ENCODE data around the gene CAMKK2.
"Not testable (repeated sequence)": the region's sequence is repeated elsewhere in the genome, so short reads cannot be mapped to it uniquely, and the experiment has no call there.

Gene CAMKK2
- 10.2 to 19.6 (median 17.7) reads per million in 4 donors for total RNA-seq

DNA sequence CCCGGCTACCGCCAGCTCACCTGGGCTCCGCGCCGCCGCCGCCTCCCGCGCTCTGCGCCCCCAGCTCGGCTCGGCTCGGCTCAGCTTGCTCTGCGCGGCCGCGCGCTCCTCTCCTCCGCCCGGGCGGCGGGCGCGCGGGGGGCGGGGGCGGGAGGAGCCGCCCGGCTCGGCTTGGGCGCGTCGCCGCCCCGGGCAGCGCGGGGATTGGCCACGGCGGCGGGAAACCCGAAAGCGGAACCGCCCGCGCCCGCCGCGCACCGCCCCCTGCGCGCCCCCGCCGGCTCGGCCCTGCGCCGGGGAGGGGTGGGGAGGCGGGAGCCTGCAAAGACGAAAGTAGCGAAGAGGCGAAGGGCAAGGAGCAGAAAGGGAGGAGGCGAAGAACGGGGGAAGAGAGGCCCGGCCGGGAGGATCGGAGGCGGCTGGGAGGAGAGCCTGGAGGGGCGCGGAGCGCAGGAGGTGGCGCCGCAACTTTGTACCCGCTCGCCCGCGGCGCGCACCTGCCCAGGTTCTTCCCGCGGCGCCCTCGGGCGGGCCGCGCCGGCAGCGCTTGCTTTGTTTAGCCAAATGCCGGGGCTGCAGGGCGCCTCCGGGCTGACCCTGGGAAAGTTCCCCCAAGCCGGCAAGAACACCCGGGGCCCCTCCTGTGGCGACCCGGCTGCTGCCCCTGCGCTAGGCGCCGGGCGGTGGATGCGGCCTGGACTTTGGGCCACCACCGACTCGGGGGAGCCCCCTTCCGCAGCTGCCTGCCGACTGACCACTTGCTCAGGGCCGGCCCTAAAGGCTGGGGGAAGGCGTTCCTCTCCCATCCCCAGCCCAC, at the start of gene CAMKK2:
TSS of gene CAMKK2 (minus strand) at position 92 of the 817 bp plus-strand sequence. CDS start 22,183 bp downstream, outside the sequence.
- DNase-seq = peak; percentile 73 to 88 (median 78)

GRCh38 chr12:121345151-121345815, 48.8 kb upstream of the CAMKK2 start:
- DNase-seq = no peak

GRCh38 chr12:121344506-121344905, 48.0 kb upstream of the CAMKK2 start:
- DNase-seq = no peak

DNA sequence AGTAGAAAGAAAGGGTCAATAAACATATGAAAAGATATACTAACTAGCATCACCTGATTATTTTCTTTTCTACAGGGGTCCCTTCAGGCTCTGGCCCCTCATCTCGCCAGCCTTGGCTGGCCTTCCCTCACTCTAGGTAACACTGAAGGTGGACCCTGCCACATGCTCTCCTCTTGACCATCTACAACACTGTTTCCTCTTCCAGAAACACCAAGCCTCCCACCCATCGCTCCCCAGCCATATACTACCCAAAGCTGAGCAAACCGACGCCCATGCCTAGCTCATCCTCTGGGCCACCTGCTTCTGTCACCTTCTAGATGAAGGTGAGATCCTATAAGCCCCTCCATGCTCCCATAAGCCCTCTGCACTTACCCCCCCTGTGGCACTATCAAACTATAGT, 40.9 kb upstream of the CAMKK2 start:
- DNase-seq = no peak

DNA sequence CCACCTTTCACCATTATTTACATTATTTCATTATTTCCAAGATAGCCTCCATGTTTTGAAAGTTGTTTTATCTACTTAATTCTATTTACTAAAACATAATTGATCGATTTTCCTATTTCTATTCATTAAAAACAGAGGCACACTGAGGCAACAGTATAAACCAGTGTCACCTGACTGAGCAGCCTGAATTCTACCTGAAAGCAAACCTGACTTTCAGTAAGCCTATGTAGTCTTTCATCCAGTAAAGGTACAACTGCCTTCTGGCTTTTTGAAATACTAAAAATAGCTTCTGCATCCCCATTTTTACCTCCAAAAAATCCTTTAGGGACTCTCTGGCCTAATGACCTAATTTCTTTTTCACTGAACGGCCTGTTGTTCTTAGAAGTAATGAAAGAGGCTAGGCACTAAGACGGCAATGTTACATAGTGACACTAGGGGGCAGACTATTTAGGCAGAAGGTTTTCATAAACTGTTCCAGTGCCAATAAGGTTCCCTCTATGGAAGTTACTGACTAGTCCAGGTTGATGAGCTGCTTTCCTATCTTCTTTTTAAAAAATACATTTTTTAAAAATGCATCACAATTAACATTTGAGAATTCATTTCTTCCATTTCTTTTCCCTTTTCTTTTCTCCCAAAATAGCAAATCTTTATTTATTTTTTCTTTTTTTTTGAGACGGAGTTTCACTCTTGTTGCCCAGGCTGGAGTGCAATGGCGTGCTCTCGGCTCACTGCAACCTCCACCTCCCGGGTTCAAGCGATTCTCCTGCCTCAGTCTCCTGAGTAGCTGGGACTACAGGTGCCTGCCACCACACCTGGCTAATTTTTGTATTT, 38.2 kb upstream of the CAMKK2 start:
- peak in 2 of 5 donors; percentile 8 to 62 for DNase-seq

GRCh38 chr12:121333747-121334146, 37.2 kb upstream of the CAMKK2 start:
- DNase-seq = no peak

- no peak for DNase-seq
These were observed 34.7 kb upstream of the CAMKK2 start for GRCh38 chr12:121331248-121331647.

DNA sequence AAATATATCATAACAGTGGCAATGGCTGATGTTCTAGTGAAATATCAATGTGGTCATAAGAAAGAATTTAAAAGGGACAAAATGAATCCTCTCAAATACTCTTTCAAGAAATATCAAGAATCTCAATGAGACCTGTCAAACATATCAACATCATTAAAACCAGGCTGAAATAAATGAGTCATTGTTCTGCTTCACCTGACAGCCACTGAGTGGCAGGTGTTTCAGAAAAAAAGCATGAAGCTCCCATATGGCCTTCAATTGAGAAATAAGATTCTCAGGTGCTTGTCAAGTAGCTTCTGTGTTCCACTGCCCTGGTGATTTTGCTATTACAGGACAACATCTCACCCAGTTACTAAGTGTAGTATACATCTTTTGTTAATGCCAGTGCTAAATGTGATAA, 34.2 kb upstream of the CAMKK2 start:
- no peak for DNase-seq

- no peak for DNase-seq
These were observed 33.7 kb upstream of the CAMKK2 start for GRCh38 chr12:121330195-121330594.

DNA sequence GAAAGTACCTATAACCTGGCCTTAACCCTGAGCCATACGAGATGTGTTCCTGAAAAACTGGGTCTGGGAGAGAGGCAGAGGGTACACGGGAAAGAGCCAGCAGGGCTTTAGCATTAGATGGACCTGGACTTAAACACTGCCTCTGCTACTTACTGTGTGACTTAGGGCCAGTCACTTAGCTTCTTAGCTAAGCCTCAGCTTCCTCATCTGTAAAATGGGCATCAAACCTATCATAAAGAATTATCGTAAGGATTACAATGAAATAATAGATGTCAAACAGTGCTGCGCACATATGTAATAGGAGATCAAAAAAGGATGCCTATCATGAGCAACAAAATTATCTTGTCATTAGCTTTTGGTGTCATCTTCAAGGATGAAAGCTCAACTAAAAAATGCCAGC, 32.1 kb upstream of the CAMKK2 start:
- no peak for DNase-seq

DNA sequence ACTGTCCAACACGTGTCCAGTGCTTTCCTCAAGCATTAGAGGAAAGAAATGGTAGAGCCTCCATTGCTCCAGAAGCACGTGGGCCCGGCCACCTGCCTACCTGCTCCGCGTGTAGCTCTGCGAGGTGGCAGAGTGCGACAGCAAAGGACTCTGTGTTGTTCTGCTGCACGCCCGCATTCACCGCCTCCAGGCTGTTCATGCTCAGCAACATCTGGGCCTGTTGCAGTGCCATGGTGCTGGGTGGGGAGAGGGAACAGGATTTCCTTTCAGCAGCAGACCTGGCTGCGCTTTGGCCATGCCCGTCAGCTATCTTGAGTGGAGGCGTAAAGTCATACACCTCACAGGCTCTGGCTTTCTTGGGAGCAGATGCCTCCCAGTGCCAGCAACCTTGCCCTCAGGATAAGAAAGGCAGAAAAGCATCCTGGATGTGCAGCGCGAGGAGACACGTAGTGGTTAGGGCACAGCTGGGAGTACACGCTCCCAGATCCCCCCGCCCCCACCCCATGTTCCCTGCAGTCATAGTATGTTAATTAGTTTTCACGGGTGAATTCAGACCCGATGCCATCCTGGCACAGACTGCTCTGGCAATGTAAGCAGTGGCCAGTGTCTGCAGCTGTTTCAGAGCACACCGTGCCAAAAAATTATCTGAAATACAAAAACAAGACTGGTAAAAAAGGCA, 30.6 kb upstream of the CAMKK2 start:
- no peak for DNase-seq

- no peak for DNase-seq
These were observed 29.4 kb upstream of the CAMKK2 start for GRCh38 chr12:121325922-121326396.

GRCh38 chr12:121323908-121324307, 27.4 kb upstream of the CAMKK2 start:
- DNase-seq = no peak

DNA sequence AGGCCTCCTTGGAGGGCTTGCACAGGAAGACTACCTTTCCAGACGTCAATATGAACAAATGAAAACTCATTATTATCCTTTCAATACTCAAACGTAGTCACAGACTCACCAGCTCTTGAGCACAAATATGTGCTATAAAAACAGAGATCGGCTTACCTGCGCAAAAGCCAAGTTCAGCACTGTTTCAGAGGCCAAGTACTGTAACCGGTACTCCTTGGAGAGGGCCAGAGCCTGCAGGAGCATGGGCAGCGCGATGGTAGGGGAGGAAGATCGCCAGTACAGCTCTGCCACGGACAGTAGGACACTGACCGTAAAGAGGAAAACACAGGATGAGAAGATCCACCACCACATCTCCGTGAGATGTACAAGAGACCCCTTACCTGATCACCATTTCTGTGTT, 21.6 kb upstream of the CAMKK2 start:
- no peak for DNase-seq

- DNase-seq = no peak
These were observed 17.9 kb upstream of the CAMKK2 start for GRCh38 chr12:121314431-121314830.

- not testable (repeated sequence) for DNase-seq
These were observed 13.7 kb upstream of the CAMKK2 start for GRCh38 chr12:121310231-121310630.

DNA sequence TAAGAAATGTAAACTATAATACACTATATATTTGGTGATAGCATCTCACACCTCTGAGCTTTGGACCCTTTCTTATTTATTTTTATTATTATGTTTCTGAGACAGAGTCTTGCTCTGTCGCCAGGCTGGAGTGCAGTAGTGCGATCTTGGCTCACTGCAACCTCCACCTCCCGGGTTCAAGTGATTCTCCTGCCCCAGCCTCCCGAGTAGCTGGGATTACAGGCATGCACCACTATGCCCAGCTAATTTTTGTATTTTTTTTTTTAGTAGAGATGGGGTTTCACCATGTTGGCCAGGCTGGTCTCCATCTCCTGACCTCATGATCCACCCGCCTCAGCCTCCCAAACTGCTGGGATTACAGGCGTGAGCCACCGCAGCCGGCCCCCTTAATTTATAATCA, 10.9 kb upstream of the CAMKK2 start:
- not testable (repeated sequence) for DNase-seq

DNA sequence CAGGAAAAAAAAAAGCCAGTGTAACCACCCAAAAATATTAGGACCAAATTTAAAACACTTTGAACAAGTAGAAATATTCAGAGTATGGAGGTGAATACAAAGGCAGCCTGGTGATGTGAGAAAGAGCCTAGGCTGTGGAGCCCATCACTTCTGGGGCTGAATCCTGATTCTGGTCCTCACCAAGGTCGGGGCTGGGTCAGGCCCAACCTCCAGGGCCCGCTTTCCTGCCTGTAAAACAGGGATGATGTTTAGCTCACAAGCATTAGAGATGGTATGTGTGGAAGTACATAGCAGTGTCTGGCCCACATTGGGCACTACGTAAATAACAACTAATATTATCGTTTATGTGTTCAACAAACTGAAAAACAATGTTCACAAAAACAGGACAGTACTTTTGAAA, 7.8 kb upstream of the CAMKK2 start:
- DNase-seq = no peak

DNA sequence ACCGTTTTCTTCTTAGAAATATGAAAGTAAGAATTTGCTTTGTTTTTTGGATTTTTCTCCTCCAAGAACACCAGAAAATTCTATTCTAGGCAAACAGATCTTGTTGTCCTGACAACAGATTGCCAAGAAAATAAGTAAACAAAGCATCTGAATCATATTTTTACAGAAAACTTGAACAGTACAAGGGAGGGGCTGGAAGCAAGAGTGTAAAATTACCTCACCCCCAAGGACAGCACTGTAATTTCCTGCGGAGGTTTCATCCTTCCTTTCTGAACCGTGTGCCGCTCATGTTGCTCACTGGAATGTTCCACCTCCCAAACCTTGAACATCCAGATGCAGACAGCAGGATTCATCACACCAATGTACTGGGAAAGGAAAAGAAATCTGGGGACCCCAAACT, 5.4 kb upstream of the CAMKK2 start:
- DNase-seq = no peak

- DNase-seq = no peak
These were observed 3.7 kb upstream of the CAMKK2 start for GRCh38 chr12:121300083-121300819.

- DNase-seq = no peak
These were observed 3.2 kb upstream of the CAMKK2 start for GRCh38 chr12:121299662-121300061.

DNA sequence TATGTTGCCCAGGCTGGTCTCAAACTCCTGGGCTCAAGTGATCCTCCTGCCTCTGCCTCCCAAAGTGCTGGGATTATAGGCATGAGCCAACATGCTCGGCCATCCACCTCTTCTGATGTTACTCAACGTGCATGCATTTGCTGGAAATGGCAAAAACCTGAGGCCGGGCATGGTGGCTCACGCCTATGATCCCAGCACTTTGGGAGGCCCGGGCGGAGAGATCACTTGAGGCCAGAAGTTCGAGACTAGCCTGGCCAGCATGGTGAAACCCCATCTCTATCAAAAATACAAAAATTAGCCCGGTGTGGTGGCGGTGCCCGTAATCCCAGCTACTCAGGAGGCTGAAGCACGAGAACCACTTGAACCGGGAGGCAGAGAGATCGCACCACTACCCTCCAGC, 1.9 kb upstream of the CAMKK2 start:
- not testable (repeated sequence) for DNase-seq

Data from T-helper 1 cell (primary cell).